ENCODE measurements around the gene MINK1.

The MINK1 gene

GRCh38 chr17:4938688-4939545 is 105.8 kb downstream of the MINK1 start:
- no peak for DNase-seq

DNA sequence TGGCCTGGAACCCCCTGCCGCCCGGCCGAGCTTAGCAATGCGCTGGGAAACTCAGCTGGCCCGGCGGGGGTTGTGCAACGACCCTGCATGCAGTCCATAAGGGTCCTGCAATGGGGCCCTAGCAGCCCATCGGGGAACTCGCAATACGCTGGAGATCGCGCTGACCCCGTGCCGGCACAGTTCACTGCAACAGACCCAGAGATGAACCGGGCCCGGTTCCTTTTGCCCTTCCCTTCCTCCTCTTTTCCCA is 106.3 kb downstream of the MINK1 start:
- DNase-seq = no peak

- DNase-seq = peak; percentile 94
Observed at GRCh38 chr17:4939796-4940554, 106.8 kb downstream of the MINK1 start, which contains the start of the genes RNF167 and SLC25A11. Gene RNF167 (plus strand): TSS chr17:4940268. CDS start chr17:4940910, 642 bp downstream. Gene SLC25A11 (minus strand): TSS chr17:4940046. CDS start chr17:4939910, 136 bp downstream.

DNA sequence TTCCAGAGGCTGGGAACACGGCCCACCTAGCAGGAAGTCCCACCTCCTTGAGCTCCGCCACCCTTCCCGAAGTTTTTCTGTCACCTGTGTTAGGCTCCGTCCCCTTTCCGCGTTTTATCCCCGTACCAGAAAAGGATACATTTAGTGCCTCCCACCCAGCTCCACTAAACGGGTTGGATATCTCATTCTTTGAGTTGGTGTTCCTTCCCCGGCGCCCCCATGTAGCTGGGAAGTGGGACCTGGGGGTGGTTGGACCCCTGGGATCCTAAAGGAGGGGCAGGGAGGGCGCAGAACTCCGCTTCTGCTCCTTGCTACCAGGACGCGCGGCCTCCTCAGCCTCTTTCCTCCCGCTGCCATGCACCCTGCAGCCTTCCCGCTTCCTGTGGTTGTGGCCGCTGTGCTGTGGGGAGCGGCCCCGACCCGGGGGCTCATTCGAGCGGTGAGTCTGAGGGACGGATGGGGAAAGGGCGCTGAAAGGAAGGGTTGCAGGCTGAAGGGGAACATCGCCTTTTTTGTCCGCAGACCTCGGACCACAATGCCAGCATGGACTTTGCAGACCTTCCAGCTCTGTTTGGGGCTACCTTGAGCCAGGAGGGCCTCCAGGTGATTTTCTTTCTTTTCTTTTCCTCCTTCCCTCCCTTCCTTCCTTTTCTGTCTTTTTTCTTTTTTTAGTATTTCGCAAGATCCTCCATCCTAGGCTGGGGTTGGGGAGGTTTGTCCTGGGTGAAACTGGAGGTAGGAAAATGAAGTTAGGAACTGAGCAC is 107.6 kb downstream of the MINK1 start:
- peak; percentile 36 for DNase-seq

GRCh38 chr17:4941319-4941610 is 108.1 kb downstream of the MINK1 start:
- DNase-seq = no peak

- no peak for DNase-seq
Observed at GRCh38 chr17:4942760-4943508, 109.8 kb downstream of the MINK1 start.

GRCh38 chr17:4944163-4944553 is 111.0 kb downstream of the MINK1 start:
- DNase-seq = no peak

DNA sequence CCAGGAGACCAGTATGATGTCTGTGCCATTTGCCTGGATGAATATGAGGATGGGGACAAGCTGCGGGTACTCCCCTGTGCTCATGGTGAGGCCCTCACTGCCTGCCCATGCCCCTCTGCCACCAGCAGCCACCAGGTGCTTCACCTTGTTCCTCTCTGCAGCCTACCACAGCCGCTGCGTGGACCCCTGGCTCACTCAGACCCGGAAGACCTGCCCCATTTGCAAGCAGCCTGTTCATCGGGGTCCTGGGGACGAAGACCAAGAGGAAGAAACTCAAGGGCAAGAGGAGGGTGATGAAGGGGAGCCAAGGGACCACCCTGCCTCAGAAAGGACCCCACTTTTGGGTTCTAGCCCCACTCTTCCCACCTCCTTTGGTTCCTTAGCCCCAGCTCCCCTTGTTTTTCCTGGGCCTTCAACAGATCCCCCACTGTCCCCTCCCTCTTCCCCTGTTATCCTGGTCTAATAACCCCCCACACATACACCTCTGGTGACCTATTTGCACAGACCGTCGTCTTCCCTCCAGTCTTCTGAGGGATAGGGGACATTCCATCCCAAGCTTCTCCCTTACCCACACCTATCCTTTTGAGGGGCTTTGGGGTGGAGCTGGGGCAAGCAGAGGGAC is 111.5 kb downstream of the MINK1 start:
- DNase-seq = no peak

DNA sequence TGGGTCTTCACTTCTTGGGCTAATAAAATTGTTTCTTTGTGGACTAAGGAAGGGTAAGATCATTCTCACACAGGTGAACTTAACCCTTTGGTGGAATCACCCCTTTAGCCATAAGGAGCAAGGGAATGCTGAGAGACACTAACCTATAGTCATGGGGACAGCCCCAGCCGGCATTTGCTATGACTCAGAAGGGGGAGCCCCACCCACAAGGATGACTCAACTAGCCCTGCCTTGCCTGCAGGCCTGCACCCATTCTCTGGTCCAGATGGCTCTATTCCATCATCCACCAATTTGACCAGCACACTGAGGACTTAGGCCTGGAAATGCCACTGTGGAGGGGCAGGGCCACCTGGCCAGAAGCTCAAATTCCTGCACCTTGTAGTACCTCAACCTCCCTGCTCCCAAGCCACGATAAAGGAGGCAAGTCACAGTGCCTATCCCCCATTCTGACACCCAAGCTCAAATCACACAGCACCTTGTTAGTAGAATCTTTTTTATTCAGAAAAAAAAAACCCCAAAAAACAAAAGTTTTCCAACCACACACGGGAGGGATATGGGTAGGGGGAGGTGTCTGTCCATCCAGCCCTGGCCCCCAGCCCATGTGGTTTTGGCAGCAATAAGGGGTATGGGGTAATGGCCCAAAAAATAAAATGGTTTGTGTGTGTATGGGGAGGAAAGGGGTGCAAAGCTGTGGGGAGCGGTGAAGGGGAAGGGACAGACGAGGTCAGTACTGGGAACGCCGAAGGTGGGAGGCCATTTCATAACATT is 112.2 kb downstream of the MINK1 start:
- no peak for DNase-seq

GRCh38 chr17:4945944-4946280 is 112.8 kb downstream of the MINK1 start:
- DNase-seq = no peak

DNA sequence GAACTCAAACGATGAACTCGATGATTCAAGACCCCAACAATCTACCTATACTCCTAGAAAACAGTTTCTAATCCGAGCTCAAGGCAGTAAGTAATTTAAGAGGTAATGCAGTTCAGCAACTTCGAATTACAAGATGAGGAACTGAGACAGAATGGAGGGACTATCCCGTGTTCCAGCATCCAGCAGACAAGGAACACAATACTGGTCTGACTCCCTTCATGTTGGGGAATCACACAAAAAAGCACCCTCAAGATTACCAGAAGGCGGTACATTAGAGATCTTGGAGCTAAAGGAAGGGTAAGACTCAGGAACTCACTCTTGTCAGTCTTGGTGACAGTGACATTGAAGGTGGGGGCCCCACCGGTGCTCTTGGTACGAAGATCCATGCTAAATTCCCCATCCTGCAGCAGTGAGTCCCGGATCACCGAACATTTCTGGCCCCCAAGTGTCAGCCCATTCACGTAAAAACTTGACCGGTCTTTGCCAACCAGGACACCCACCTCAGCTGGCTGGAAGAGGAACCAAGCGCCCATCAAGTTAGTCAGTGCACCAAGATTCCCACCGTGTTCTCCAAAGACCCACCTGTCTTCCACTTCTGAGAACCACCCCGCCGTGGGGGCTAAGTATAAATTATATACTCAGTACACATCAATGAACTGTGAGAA is 113.3 kb downstream of the MINK1 start:
- DNase-seq = no peak

- DNase-seq = no peak
Observed at GRCh38 chr17:4947010-4947410, 113.9 kb downstream of the MINK1 start.
